ENCODE measurements around the gene TMEM132A. TPM values are rescaled to one million over a fixed set of nuclear protein-coding genes. Genes with fewer than 3 reads are reported as not detected.
A peak's percentile ranks its signal among the peaks of the same experiment; 100 is the strongest.

Gene TMEM132A
- total and polyA plus RNA-seq, 3 experiments from 2014 or later, result 0.68 to 0.73 TPM; not detected in 1

- H3K27ac Mint-ChIP-seq, result peak overlapping the region; percentile 84 to 98 (median 95)
- H3K4me1 ChIP-seq (ENCODE audit: insufficient read depth, low read length), result peaks cover 96% of the 10 kb centered on the region
- no peaks in the 10 kb centered on the region for H3K9me3 ChIP-seq (ENCODE audit: low read length)
- peaks cover 86 to 99% (median 95%) of the 10 kb centered on the region in 3 donors for H3K4me1 Mint-ChIP-seq
- no peaks in the 10 kb centered on the region for H3K27me3 Mint-ChIP-seq
- no peak overlapping the region for H3K27ac ChIP-seq (ENCODE audit: low read depth, low read length)
- ChIA-PET CTCF (interaction anchor here (0.7 to 2.0 kb wide), 7 partner anchors 10 to 67 kb away, joined by 3 to 9 read pairs (median 4); partner anchors contain the start of gene CD6), POLR2A (interaction anchor here (1.8 kb wide), 1 partner anchor 60 kb away, joined by 5 read pairs; no protein-coding TSS in a partner anchor)
- peak overlapping the region; percentile 63 to 90 (median 69) for H3K4me3 Mint-ChIP-seq
- DNase-seq, result peak in 2 of 5 donors; percentile 50 to 56
- H3K36me3 ChIP-seq (ENCODE audit: insufficient read depth, low read length), result peaks cover 19% of the 10 kb centered on the region
- peaks cover 10 to 83% (median 13%) of the 10 kb centered on the region in 3 donors for H3K36me3 Mint-ChIP-seq
- peak overlapping the region; percentile 29 for H3K4me3 ChIP-seq (ENCODE audit: low read length)
- no peaks in the 10 kb centered on the region for H3K9me3 Mint-ChIP-seq
- no peaks in the 10 kb centered on the region for H3K27me3 ChIP-seq (ENCODE audit: insufficient read depth, low read length, poor library complexity, severe bottlenecking)
Observed at GRCh38 chr11:60982184-60982583, 57.9 kb downstream of the TMEM132A start.

- CTCF ChIA-PET, result interaction anchor here (1.1 to 1.2 kb wide), 2 partner anchors 9 to 58 kb away, joined by 3 read pairs; no protein-coding TSS in a partner anchor
- Histone ChIP-seq H3K27me3 (ENCODE audit: insufficient read depth, low read length, poor library complexity, severe bottlenecking) (no peaks in the 10 kb centered on the region), H3K9me3 (ENCODE audit: low read length) (no peaks in the 10 kb centered on the region), H3K36me3 (ENCODE audit: insufficient read depth, low read length) (peaks cover 17% of the 10 kb centered on the region), H3K27ac (ENCODE audit: low read depth, low read length) (no peak overlapping the region), H3K4me1 (ENCODE audit: insufficient read depth, low read length) (peaks cover 96% of the 10 kb centered on the region), H3K4me3 (ENCODE audit: low read length) (peak overlapping the region; percentile 21)
- DNase-seq, result no peak
- H3K9me3 Mint-ChIP-seq, result no peaks in the 10 kb centered on the region
- POLR2A ChIA-PET, result interaction anchor here (0.6 kb wide), 1 partner anchor 9 kb away, joined by 3 read pairs; no protein-coding TSS in a partner anchor
- H3K27me3 Mint-ChIP-seq, result no peaks in the 10 kb centered on the region
- peaks cover 82 to 99% (median 95%) of the 10 kb centered on the region in 3 donors for H3K4me1 Mint-ChIP-seq
- H3K36me3 Mint-ChIP-seq, result peaks cover 10 to 84% (median 16%) of the 10 kb centered on the region in 3 donors
- peak overlapping the region; percentile 27 to 85 (median 69) for H3K4me3 Mint-ChIP-seq
- peak overlapping the region; percentile 84 to 98 (median 94) for H3K27ac Mint-ChIP-seq
Observed at GRCh38 chr11:60984149-60984548, 59.9 kb downstream of the TMEM132A start.

- H3K27me3 ChIP-seq (ENCODE audit: insufficient read depth, low read length, poor library complexity, severe bottlenecking), result no peaks in the 10 kb centered on the region
- CTCF ChIA-PET, result interaction anchor here (0.7 to 1.3 kb wide), 4 partner anchors 10 to 89 kb away, joined by 3 to 4 read pairs (median 3); no protein-coding TSS in a partner anchor
- no peak for DNase-seq
- Mint-ChIP-seq H3K27me3 (no peaks in the 10 kb centered on the region), H3K9me3 (no peaks in the 10 kb centered on the region), H3K36me3 (peaks cover 10 to 87% (median 19%) of the 10 kb centered on the region in 3 donors), H3K4me3 (peak overlapping the region; percentile 27 to 85 (median 69)), H3K27ac (peak overlapping the region; percentile 84 to 98 (median 94)), H3K4me1 (peaks cover 85 to 99% (median 97%) of the 10 kb centered on the region in 3 donors)
- peaks cover 21% of the 10 kb centered on the region for H3K36me3 ChIP-seq (ENCODE audit: insufficient read depth, low read length)
- peak overlapping the region; percentile 21 for H3K4me3 ChIP-seq (ENCODE audit: low read length)
- H3K9me3 ChIP-seq (ENCODE audit: low read length), result no peaks in the 10 kb centered on the region
- POLR2A ChIA-PET, result interaction anchor here (0.6 kb wide), 2 partner anchors 9 to 99 kb away, joined by 3 read pairs; no protein-coding TSS in a partner anchor
- peaks cover 96% of the 10 kb centered on the region for H3K4me1 ChIP-seq (ENCODE audit: insufficient read depth, low read length)
- H3K27ac ChIP-seq (ENCODE audit: low read depth, low read length), result no peak overlapping the region
Observed at GRCh38 chr11:60984636-60985035, 60.4 kb downstream of the TMEM132A start.

GRCh38 chr11:60985501-60985900, 61.2 kb downstream of the TMEM132A start:
- Histone ChIP-seq H3K4me1 (ENCODE audit: insufficient read depth, low read length) (peaks cover 90% of the 10 kb centered on the region), H3K36me3 (ENCODE audit: insufficient read depth, low read length) (peaks cover 21% of the 10 kb centered on the region), H3K4me3 (ENCODE audit: low read length) (peak overlapping the region; percentile 23), H3K9me3 (ENCODE audit: low read length) (no peaks in the 10 kb centered on the region), H3K27me3 (ENCODE audit: insufficient read depth, low read length, poor library complexity, severe bottlenecking) (no peaks in the 10 kb centered on the region), H3K27ac (ENCODE audit: low read depth, low read length) (peak overlapping the region; percentile 55)
- peak overlapping the region; percentile 56 to 82 (median 71) for H3K4me3 Mint-ChIP-seq
- DNase-seq, result no peak
- peaks cover 10 to 85% (median 19%) of the 10 kb centered on the region in 3 donors for H3K36me3 Mint-ChIP-seq
- no peaks in the 10 kb centered on the region for H3K9me3 Mint-ChIP-seq
- CTCF ChIA-PET, result interaction anchor here (1.0 to 2.4 kb wide), 8 partner anchors 8 to 144 kb away, joined by 3 to 9 read pairs (median 4); no protein-coding TSS in a partner anchor
- peaks cover 82 to 98% (median 94%) of the 10 kb centered on the region in 3 donors for H3K4me1 Mint-ChIP-seq
- H3K27ac Mint-ChIP-seq, result peak overlapping the region; percentile 84 to 99 (median 96)
- no peaks in the 10 kb centered on the region for H3K27me3 Mint-ChIP-seq
- POLR2A ChIA-PET, result interaction anchor here (0.7 to 1.9 kb wide), 10 partner anchors 8 to 117 kb away, joined by 3 to 15 read pairs (median 6); partner anchors contain the start of genes CD5 and TMEM109

- Mint-ChIP-seq H3K27me3 (no peaks in the 10 kb centered on the region), H3K4me3 (peak overlapping the region; percentile 56 to 82 (median 71)), H3K36me3 (peaks cover 10 to 84% (median 19%) of the 10 kb centered on the region in 3 donors), H3K27ac (peak overlapping the region; percentile 84 to 99 (median 96)), H3K4me1 (peaks cover 79 to 97% (median 92%) of the 10 kb centered on the region in 3 donors), H3K9me3 (no peaks in the 10 kb centered on the region)
- Histone ChIP-seq H3K27me3 (ENCODE audit: insufficient read depth, low read length, poor library complexity, severe bottlenecking) (no peaks in the 10 kb centered on the region), H3K4me1 (ENCODE audit: insufficient read depth, low read length) (peaks cover 88% of the 10 kb centered on the region), H3K4me3 (ENCODE audit: low read length) (peak overlapping the region; percentile 23), H3K9me3 (ENCODE audit: low read length) (no peaks in the 10 kb centered on the region), H3K36me3 (ENCODE audit: insufficient read depth, low read length) (peaks cover 19% of the 10 kb centered on the region), H3K27ac (ENCODE audit: low read depth, low read length) (peak overlapping the region; percentile 55)
- ChIA-PET POLR2A (interaction anchor here (0.6 to 1.9 kb wide), 13 partner anchors 9 to 116 kb away, joined by 3 to 15 read pairs (median 5); partner anchors contain the start of genes CD5 and TMEM109), CTCF (interaction anchor here (0.8 to 2.4 kb wide), 13 partner anchors 8 to 143 kb away, joined by 3 to 9 read pairs (median 4); no protein-coding TSS in a partner anchor)
- peak; percentile 81 to 97 (median 95) for DNase-seq
Observed at GRCh38 chr11:60985991-60986915, 62.0 kb downstream of the TMEM132A start.

Other genes starting within 250 kb of the TMEM132A start
- gene MS4A8, start 224.8 kb upstream of the TMEM132A start, total RNA-seq, result not detected
- gene MS4A8, start 224.8 kb upstream of the TMEM132A start, polyA plus RNA-seq, result not detected
- gene MS4A18, start 199.7 kb upstream of the TMEM132A start, total RNA-seq, result not detected
- gene MS4A18, start 199.7 kb upstream of the TMEM132A start, polyA plus RNA-seq, result not detected
- gene MS4A15, start 167.6 kb upstream of the TMEM132A start, total RNA-seq, result not detected
- gene MS4A15, start 167.6 kb upstream of the TMEM132A start, polyA plus RNA-seq, result not detected
- gene MS4A10, start 139.1 kb upstream of the TMEM132A start, total RNA-seq, result not detected
- not detected for gene MS4A10, start 139.1 kb upstream of the TMEM132A start, polyA plus RNA-seq
- gene CCDC86, start 82.3 kb upstream of the TMEM132A start, total RNA-seq, result 100 to 1,000 TPM; 122 to 124 TPM
- 21.8 TPM for gene CCDC86, start 82.3 kb upstream of the TMEM132A start, polyA plus RNA-seq
- under 1 TPM; 0.28 to 0.42 TPM for gene PTGDR2, start 68.5 kb upstream of the TMEM132A start, total RNA-seq
- 2.2 TPM for gene PTGDR2, start 68.5 kb upstream of the TMEM132A start, polyA plus RNA-seq
- not detected for gene ZP1, start 56.9 kb upstream of the TMEM132A start, total RNA-seq
- gene ZP1, start 56.9 kb upstream of the TMEM132A start, polyA plus RNA-seq, result 0.22 TPM
- 100 to 1,000 TPM; 201 to 204 TPM for gene PRPF19, start 17.9 kb upstream of the TMEM132A start, total RNA-seq
- gene PRPF19, start 17.9 kb upstream of the TMEM132A start, polyA plus RNA-seq, result 19.0 TPM
- gene TMEM109, start 10.3 kb upstream of the TMEM132A start, total RNA-seq, result 100 to 1,000 TPM; 144 to 147 TPM
- 396 TPM for gene TMEM109, start 10.3 kb upstream of the TMEM132A start, polyA plus RNA-seq
- gene SLC15A3, start 27.7 kb downstream of the TMEM132A start, total RNA-seq, result 1 to 10 TPM; 1.2 to 1.5 TPM
- gene SLC15A3, start 27.7 kb downstream of the TMEM132A start, polyA plus RNA-seq, result not detected
- 100 to 1,000 TPM; 229 to 233 TPM for gene CD6, start 47.2 kb downstream of the TMEM132A start, total RNA-seq
- 156 TPM for gene CD6, start 47.2 kb downstream of the TMEM132A start, polyA plus RNA-seq
- 100 to 1,000 TPM; 169 to 175 TPM for gene CD5, start 178.0 kb downstream of the TMEM132A start, total RNA-seq
- gene CD5, start 178.0 kb downstream of the TMEM132A start, polyA plus RNA-seq, result 156 TPM
- gene VPS37C, start 237.0 kb downstream of the TMEM132A start, total RNA-seq, result 10 to 100 TPM in 1 of 2 experiments, 1 to 10 TPM in 1; 8.4 to 10.3 TPM
- gene VPS37C, start 237.0 kb downstream of the TMEM132A start, polyA plus RNA-seq, result 1.3 TPM

Data from CD8-positive, alpha-beta memory T cell (primary cell).